NCI-H774 (cell line): ENCODE measurements around the gene USP21.

Source experiments
- DNase-seq: peaks from one replicate; lab custom pipeline; 2025; lab: John Stamatoyannopoulos, UW

Gene USP21

GRCh38 chr1:161133220-161133740, 26.0 kb upstream of the USP21 start:
- no peak for DNase-seq

GRCh38 chr1:161137881-161138280, 21.4 kb upstream of the USP21 start:
- no peak for DNase-seq

- DNase-seq: no peak
These were observed 20.9 kb upstream of the USP21 start for GRCh38 chr1:161138431-161138830.

- DNase-seq: peak; percentile 5
These were observed 19.5 kb upstream of the USP21 start for GRCh38 chr1:161139766-161140165.

- DNase-seq: no peak
These were observed 18.4 kb upstream of the USP21 start for GRCh38 chr1:161140755-161141400.

- no peak for DNase-seq
These were observed 13.5 kb upstream of the USP21 start for GRCh38 chr1:161145832-161146231.

GRCh38 chr1:161153176-161153575, 6.1 kb upstream of the USP21 start:
- no peak for DNase-seq

- DNase-seq: peak; percentile 88
These were observed 5.5 kb upstream of the USP21 start, which contains the start of gene UFC1 for GRCh38 chr1:161153682-161154337. Gene UFC1 (plus strand): TSS chr1:161153978. CDS start chr1:161153998, 20 bp downstream.

- no peak for DNase-seq
These were observed 1.4 kb upstream of the USP21 start for GRCh38 chr1:161157867-161158266.

GRCh38 chr1:161158316-161159010, 837 bp upstream of the USP21 start:
- no peak for DNase-seq

- DNase-seq: no peak
These were observed 578 bp downstream of the USP21 start for GRCh38 chr1:161159913-161160243.

GRCh38 chr1:161160671-161161145, 1.4 kb downstream of the USP21 start:
- DNase-seq: no peak

- DNase-seq: no peak
These were observed 2.4 kb downstream of the USP21 start for GRCh38 chr1:161161652-161162051.

- DNase-seq: no peak
These were observed 2.8 kb downstream of the USP21 start for GRCh38 chr1:161162052-161162451.

GRCh38 chr1:161162806-161163205, 3.5 kb downstream of the USP21 start:
- DNase-seq: no peak

GRCh38 chr1:161163793-161164192, 4.5 kb downstream of the USP21 start:
- DNase-seq: no peak

- no peak for DNase-seq
These were observed 5.8 kb downstream of the USP21 start for GRCh38 chr1:161164901-161165610.

GRCh38 chr1:161165742-161166668, 6.7 kb downstream of the USP21 start, which contains the start of gene PPOX:
Gene PPOX (plus strand): TSS chr1:161166426. CDS start chr1:161166848, 422 bp downstream.
- peak; percentile 97 for DNase-seq

GRCh38 chr1:161166669-161167548, 7.6 kb downstream of the USP21 start:
- DNase-seq: no peak

- no peak for DNase-seq
These were observed 9.6 kb downstream of the USP21 start for GRCh38 chr1:161168906-161169305.
